ENCODE results near the gene DAGLB. TPM values are rescaled to one million over a fixed set of nuclear protein-coding genes. Genes with fewer than 3 reads are reported as not detected.
"Not testable (repeated sequence)": the region's sequence is repeated elsewhere in the genome, so short reads cannot be mapped to it uniquely, and the experiment has no call there.

Gene DAGLB
- total RNA-seq, 2 donors from 2014 or later: 15.6 to 26.5 TPM

GRCh38 chr7:6380310-6381095 is 67.3 kb downstream of the DAGLB start:
- Histone ChIP-seq H3K27me3 (no peaks in the 10 kb centered on the region), H3K36me3 (no peaks in the 10 kb centered on the region), H3K27ac (no peak overlapping the region), H3K4me1 (peaks cover 37% of the 10 kb centered on the region), H3K9ac (ENCODE audit: low read depth in 2 of 2, low read length in 2 of 2) (peak overlapping the region in 1 of 2 donors; percentile 26), H3K4me3 (no peak overlapping the region), H3K9me3 (no peaks in the 10 kb centered on the region)
- intact Hi-C loops (cut with DNase I): no loop called here
- no peak for TF ChIP-seq CTCF (IDR thresholded peaks at IDR 0.05)
- no peak for DNase-seq

GRCh38 chr7:6379886-6380285 is 67.9 kb downstream of the DAGLB start:
- TF ChIP-seq CTCF (IDR thresholded peaks at IDR 0.05): no peak
- intact Hi-C loops (cut with DNase I): no loop called here
- peaks cover 33% of the 10 kb centered on the region for H3K4me1 ChIP-seq
- no peak overlapping the region for H3K27ac ChIP-seq
- no peaks in the 10 kb centered on the region for H3K27me3 ChIP-seq
- H3K4me3 ChIP-seq: no peak overlapping the region
- H3K9ac ChIP-seq (ENCODE audit: low read depth in 2 of 2, low read length in 2 of 2): peak overlapping the region in 1 of 2 donors; percentile 26
- H3K36me3 ChIP-seq: no peaks in the 10 kb centered on the region
- H3K9me3 ChIP-seq: no peaks in the 10 kb centered on the region
- DNase-seq: no peak

GRCh38 chr7:6378556-6378955 is 69.2 kb downstream of the DAGLB start:
- H3K9ac ChIP-seq (ENCODE audit: low read depth in 2 of 2, low read length in 2 of 2); H3K4me3 ChIP-seq; H3K36me3 ChIP-seq; intact Hi-C loops (cut with DNase I); H3K9me3 ChIP-seq; DNase-seq; H3K27me3 ChIP-seq: not testable (repeated sequence)
- peaks cover 23% of the 10 kb centered on the region for H3K4me1 ChIP-seq
- H3K27ac ChIP-seq: peak overlapping the region; percentile 51

GRCh38 chr7:6376820-6377219 is 70.9 kb downstream of the DAGLB start:
- Histone ChIP-seq H3K4me3 (no peak overlapping the region), H3K9ac (ENCODE audit: low read depth in 2 of 2, low read length in 2 of 2) (no peak overlapping the region), H3K9me3 (no peaks in the 10 kb centered on the region), H3K27me3 (no peaks in the 10 kb centered on the region), H3K4me1 (peaks cover 17% of the 10 kb centered on the region), H3K27ac (peak overlapping the region; percentile 17), H3K36me3 (no peaks in the 10 kb centered on the region)
- no peak for DNase-seq
- no peak for TF ChIP-seq CTCF (IDR thresholded peaks at IDR 0.05)
- intact Hi-C loops (cut with DNase I): no loop called here

GRCh38 chr7:6375348-6376101 is 72.2 kb downstream of the DAGLB start:
- Histone ChIP-seq H3K9me3 (no peaks in the 10 kb centered on the region), H3K9ac (ENCODE audit: low read depth in 2 of 2, low read length in 2 of 2) (peak overlapping the region; percentile 79 to 82), H3K27me3 (no peaks in the 10 kb centered on the region), H3K36me3 (no peaks in the 10 kb centered on the region), H3K4me1 (peaks cover 12% of the 10 kb centered on the region), H3K27ac (peak overlapping the region; percentile 87), H3K4me3 (peak overlapping the region; percentile 58)
- DNase-seq: no peak
- no peak for TF ChIP-seq CTCF (IDR thresholded peaks at IDR 0.05)
- intact Hi-C loops (cut with DNase I): no loop called here
